Measurements from ENCODE around the gene GPC6.
A peak's percentile ranks its signal among the peaks of the same experiment; 100 is the strongest.

The GPC6 gene

GRCh38 chr13:93947651-93948050 lies 721.0 kb downstream of the GPC6 start:
- Histone ChIP-seq H3F3A (ENCODE audit: insufficient read depth, low read length) (peaks cover 8% of the 10 kb centered on the region; the same call in 1 of the 2 replicates), H3K27ac (ENCODE audit: low read length) (no peak overlapping the region), H3K4me2 (ENCODE audit: low read depth, low read length) (peak overlapping the region; percentile 24; the same call in 1 of the 2 replicates), H3K4me3 (ENCODE audit: low read length) (0 out of 2 replicates have a peak overlapping the region, but pooled peaks have one; percentile 11), H4K20me1 (ENCODE audit: insufficient read depth, low read length) (no peaks in the 10 kb centered on the region), H3K27me3 (replicated peaks; ENCODE audit: insufficient read depth, low read length) (peaks cover 4% of the 10 kb centered on the region; the same call in 1 of the 2 replicates), H2AFZ (ENCODE audit: low read length) (no peak overlapping the region), H3K36me3 (replicated peaks; ENCODE audit: insufficient read depth, low read length) (no peaks in the 10 kb centered on the region), H3K4me1 (ENCODE audit: low read length) (peaks cover 8% of the 10 kb centered on the region), H3K9ac (ENCODE audit: low read length) (no peak overlapping the region), H3K79me2 (ENCODE audit: low read length) (no peaks in the 10 kb centered on the region), H3K9me2 (replicated peaks; ENCODE audit: insufficient read depth, low read length) (no peaks in the 10 kb centered on the region), H3K9me3 (replicated peaks; ENCODE audit: insufficient read depth, low read length) (no peaks in the 10 kb centered on the region)
- TF ChIP-seq EZH2 (optimal IDR thresholded peaks at IDR 0.05; ENCODE audit: low read depth, low read length) (no peak), EZH2phosphoT487 (IDR thresholded peaks at IDR 0.05; ENCODE audit: low read length) (0 out of 2 replicates have a peak, but pooled peaks have one; percentile 18)
- DNase-seq, result peak; percentile 78

DNA sequence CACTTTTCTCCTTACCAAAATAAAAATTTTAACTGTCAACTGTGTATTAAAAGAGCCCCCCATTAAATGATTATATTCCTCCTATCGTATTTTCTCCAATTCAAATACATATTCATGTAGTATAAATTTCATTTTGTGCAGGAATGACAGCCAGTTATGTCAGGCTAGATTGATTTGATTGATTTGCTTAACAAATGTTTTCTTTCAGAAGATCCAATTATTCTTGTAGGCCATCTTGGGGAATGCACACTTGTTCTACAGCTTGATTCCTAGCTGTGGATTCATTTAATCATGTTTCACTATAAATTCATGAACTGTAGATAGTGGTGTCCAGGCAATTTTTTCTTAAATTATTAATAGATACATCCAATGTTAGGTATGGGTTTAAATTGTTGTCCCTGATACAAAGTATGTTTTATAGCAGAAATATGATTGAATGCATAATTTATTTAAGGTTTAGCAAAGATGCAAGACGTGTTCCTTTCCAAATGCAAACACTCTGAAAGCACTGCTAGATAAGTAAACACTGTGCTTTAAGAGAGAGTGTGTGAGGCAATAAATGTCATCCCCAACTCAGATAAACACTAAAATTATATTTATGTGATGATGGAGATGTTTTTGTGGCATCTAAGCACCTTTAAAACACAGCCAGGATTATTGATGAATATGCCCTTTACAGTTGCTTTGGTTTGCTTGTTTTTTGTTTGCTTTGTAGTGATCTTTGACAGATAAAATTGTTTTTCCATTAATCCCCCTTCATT lies 721.7 kb downstream of the GPC6 start:
- TF ChIP-seq EZH2 (optimal IDR thresholded peaks at IDR 0.05; ENCODE audit: low read depth, low read length) (no peak), EZH2phosphoT487 (IDR thresholded peaks at IDR 0.05; ENCODE audit: low read length) (0 out of 2 replicates have a peak, but pooled peaks have one; percentile 19)
- Histone ChIP-seq H3K4me2 (ENCODE audit: low read depth, low read length) (peak overlapping the region; percentile 24), H3K4me1 (ENCODE audit: low read length) (peaks cover 8% of the 10 kb centered on the region)

DNA sequence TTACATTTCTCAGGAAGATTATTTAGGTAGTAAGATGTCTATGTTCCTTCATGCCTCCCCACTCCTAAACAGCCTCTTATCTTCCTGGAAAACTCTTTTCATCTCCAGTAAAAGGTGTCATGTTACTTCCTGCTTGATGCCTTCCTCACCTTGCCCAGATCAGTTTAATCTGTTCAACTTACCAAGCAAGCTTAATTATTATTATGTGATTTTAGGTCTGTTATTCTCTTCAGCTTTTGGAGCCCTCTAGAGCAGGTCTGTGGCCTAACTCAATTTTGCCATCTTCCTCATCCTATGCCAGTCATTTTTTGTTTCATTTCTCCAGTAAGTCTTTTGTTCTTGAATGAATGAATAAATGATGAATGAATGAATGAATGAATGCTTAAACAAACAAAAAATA lies 724.5 kb downstream of the GPC6 start:
- peaks cover 4% of the 10 kb centered on the region; the same call in 1 of the 2 replicates for H3K27me3 ChIP-seq (replicated peaks; ENCODE audit: insufficient read depth, low read length)
- no peak for DNase-seq

More for the DNA sequence above, 721.7 kb downstream of the GPC6 start:
- H3K9ac ChIP-seq (ENCODE audit: low read length), result no peak overlapping the region
- peaks cover 8% of the 10 kb centered on the region; the same call in 1 of the 2 replicates for H3F3A ChIP-seq (ENCODE audit: insufficient read depth, low read length)
- DNase-seq, result no peak
- no peaks in the 10 kb centered on the region for H4K20me1 ChIP-seq (ENCODE audit: insufficient read depth, low read length)
- peaks cover 4% of the 10 kb centered on the region; the same call in 1 of the 2 replicates for H3K27me3 ChIP-seq (replicated peaks; ENCODE audit: insufficient read depth, low read length)
- no peak overlapping the region for H2AFZ ChIP-seq (ENCODE audit: low read length)
- no peaks in the 10 kb centered on the region for H3K36me3 ChIP-seq (replicated peaks; ENCODE audit: insufficient read depth, low read length)
- H3K9me2 ChIP-seq (replicated peaks; ENCODE audit: insufficient read depth, low read length), result no peaks in the 10 kb centered on the region
- no peaks in the 10 kb centered on the region for H3K79me2 ChIP-seq (ENCODE audit: low read length)
- H3K4me3 ChIP-seq (ENCODE audit: low read length), result no peak overlapping the region
- H3K9me3 ChIP-seq (replicated peaks; ENCODE audit: insufficient read depth, low read length), result no peaks in the 10 kb centered on the region
- H3K27ac ChIP-seq (ENCODE audit: low read length), result no peak overlapping the region

DNA sequence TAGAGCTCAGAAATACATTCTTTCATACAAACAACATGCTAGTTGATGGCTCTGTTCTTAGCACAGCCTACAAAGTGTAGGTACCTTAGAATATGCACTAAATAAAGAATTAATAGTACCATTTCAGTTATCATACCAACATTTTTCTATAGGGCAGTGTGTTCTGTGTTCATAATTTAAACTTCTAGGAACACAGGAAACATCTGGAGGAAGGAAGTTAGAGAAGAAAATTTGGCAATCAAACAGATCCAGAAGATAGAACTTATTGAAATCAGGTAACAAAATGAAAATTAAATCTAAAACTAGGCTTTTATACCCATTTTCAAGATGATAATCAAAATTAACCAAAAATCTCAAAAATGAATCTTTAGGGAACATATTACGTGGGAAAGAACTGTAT lies 725.3 kb downstream of the GPC6 start:
- Histone ChIP-seq H3K36me3 (replicated peaks; ENCODE audit: insufficient read depth, low read length) (no peaks in the 10 kb centered on the region), H3K9ac (ENCODE audit: low read length) (no peak overlapping the region), H3K9me3 (replicated peaks; ENCODE audit: insufficient read depth, low read length) (no peaks in the 10 kb centered on the region), H2AFZ (ENCODE audit: low read length) (no peak overlapping the region), H3K4me1 (ENCODE audit: low read length) (peaks cover 6% of the 10 kb centered on the region), H3K4me3 (ENCODE audit: low read length) (no peak overlapping the region), H3F3A (ENCODE audit: insufficient read depth, low read length) (peaks cover 8% of the 10 kb centered on the region; the same call in 1 of the 2 replicates), H3K27me3 (replicated peaks; ENCODE audit: insufficient read depth, low read length) (peaks cover 4% of the 10 kb centered on the region; the same call in 1 of the 2 replicates), H3K4me2 (ENCODE audit: low read depth, low read length) (no peak overlapping the region), H3K79me2 (ENCODE audit: low read length) (no peaks in the 10 kb centered on the region), H3K27ac (ENCODE audit: low read length) (no peak overlapping the region), H4K20me1 (ENCODE audit: insufficient read depth, low read length) (no peaks in the 10 kb centered on the region), H3K9me2 (replicated peaks; ENCODE audit: insufficient read depth, low read length) (no peaks in the 10 kb centered on the region)
- DNase-seq, result no peak
- TF ChIP-seq, protein P1, sequence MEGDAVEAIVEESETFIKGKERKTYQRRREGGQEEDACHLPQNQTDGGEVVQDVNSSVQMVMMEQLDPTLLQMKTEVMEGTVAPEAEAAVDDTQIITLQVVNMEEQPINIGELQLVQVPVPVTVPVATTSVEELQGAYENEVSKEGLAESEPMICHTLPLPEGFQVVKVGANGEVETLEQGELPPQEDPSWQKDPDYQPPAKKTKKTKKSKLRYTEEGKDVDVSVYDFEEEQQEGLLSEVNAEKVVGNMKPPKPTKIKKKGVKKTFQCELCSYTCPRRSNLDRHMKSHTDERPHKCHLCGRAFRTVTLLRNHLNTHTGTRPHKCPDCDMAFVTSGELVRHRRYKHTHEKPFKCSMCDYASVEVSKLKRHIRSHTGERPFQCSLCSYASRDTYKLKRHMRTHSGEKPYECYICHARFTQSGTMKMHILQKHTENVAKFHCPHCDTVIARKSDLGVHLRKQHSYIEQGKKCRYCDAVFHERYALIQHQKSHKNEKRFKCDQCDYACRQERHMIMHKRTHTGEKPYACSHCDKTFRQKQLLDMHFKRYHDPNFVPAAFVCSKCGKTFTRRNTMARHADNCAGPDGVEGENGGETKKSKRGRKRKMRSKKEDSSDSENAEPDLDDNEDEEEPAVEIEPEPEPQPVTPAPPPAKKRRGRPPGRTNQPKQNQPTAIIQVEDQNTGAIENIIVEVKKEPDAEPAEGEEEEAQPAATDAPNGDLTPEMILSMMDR (IDR thresholded peaks at IDR 0.05; ENCODE audit: low read length), result no peak
- TF ChIP-seq EZH2phosphoT487 (IDR thresholded peaks at IDR 0.05; ENCODE audit: low read length) (no peak), EZH2 (optimal IDR thresholded peaks at IDR 0.05; ENCODE audit: low read depth, low read length) (no peak)

More for the DNA sequence above, 724.5 kb downstream of the GPC6 start:
- no peaks in the 10 kb centered on the region for H4K20me1 ChIP-seq (ENCODE audit: insufficient read depth, low read length)
- no peak overlapping the region for H3K9ac ChIP-seq (ENCODE audit: low read length)
- H3K79me2 ChIP-seq (ENCODE audit: low read length), result no peaks in the 10 kb centered on the region
- H3K27ac ChIP-seq (ENCODE audit: low read length), result no peak overlapping the region
- no peaks in the 10 kb centered on the region for H3K9me3 ChIP-seq (replicated peaks; ENCODE audit: insufficient read depth, low read length)
- TF ChIP-seq, protein P1 (IDR thresholded peaks at IDR 0.05; ENCODE audit: low read length), result peak; percentile 9; the same call in 1 of the 2 replicates
- no peak for TF ChIP-seq EZH2 (optimal IDR thresholded peaks at IDR 0.05; ENCODE audit: low read depth, low read length)
- no peak overlapping the region for H2AFZ ChIP-seq (ENCODE audit: low read length)
- no peaks in the 10 kb centered on the region for H3K36me3 ChIP-seq (replicated peaks; ENCODE audit: insufficient read depth, low read length)
- H3K9me2 ChIP-seq (replicated peaks; ENCODE audit: insufficient read depth, low read length), result no peaks in the 10 kb centered on the region
- H3K4me3 ChIP-seq (ENCODE audit: low read length), result no peak overlapping the region
- no peak overlapping the region for H3K4me2 ChIP-seq (ENCODE audit: low read depth, low read length)
- H3F3A ChIP-seq (ENCODE audit: insufficient read depth, low read length), result peaks cover 8% of the 10 kb centered on the region; the same call in 1 of the 2 replicates
- peaks cover 8% of the 10 kb centered on the region for H3K4me1 ChIP-seq (ENCODE audit: low read length)
